ENCODE data around the gene RNF208. TPM values are rescaled to one million over a fixed set of nuclear protein-coding genes. Genes with fewer than 3 reads are reported as not detected.

The RNF208 gene
- total and polyA plus RNA-seq, 2 of the 4 experiments (the other 2 are of a cell fraction) = 1.2 TPM; not detected in 1

- H3K4me1 ChIP-seq (ENCODE audit: control insufficient read depth, insufficient read depth, low read length) = peaks cover 11% of the 10 kb centered on the region
- H3K27me3 ChIP-seq (ENCODE audit: control insufficient read depth, insufficient read depth, low read length) = no peaks in the 10 kb centered on the region
- peaks cover 11% of the 10 kb centered on the region for H4K20me1 ChIP-seq (ENCODE audit: insufficient read depth, low read length)
- DNase-seq = no peak
- peak overlapping the region; percentile 72; the same call in 1 of the 2 replicates for H2AK5ac ChIP-seq (ENCODE audit: low read depth, low read length)
- ATAC-seq (ENCODE audit: low read depth) = no peak
- H3K4me2 ChIP-seq (ENCODE audit: low read depth, low read length) = peak overlapping the region; percentile 97
- dilution Hi-C loops (cut with HindIII; ENCODE audit: low sequenced_read_pairs, unreplicated experiment) = no loop called here
- no TSS peak for BruUV-seq (replicated peaks)
- no peak overlapping the region for H2BK20ac ChIP-seq (ENCODE audit: low read depth, low read length)
- H4K5ac ChIP-seq (ENCODE audit: low read depth, low read length) = no peak overlapping the region
- no peaks in the 10 kb centered on the region for H3K9me3 ChIP-seq (ENCODE audit: control insufficient read depth, insufficient read depth, low read length)
- H3K79me1 ChIP-seq (ENCODE audit: low read depth in 1 of 2, low read length in 2 of 2) = peaks cover 15 to 37% of the 10 kb centered on the region in 2 experiments
- POLR2A ChIA-PET (ENCODE audit: unreplicated experiment) = interaction anchor here (0.5 kb wide), 1 partner anchor 20 kb away, joined by 3 read pairs; no protein-coding TSS in a partner anchor
- H3K14ac ChIP-seq (replicated peaks; ENCODE audit: low read depth, low read length) = no peak overlapping the region
- peak overlapping the region; percentile 85; the same call in 1 of the 2 replicates for H3K9ac ChIP-seq (ENCODE audit: low read depth, low read length)
- H3K4ac ChIP-seq (ENCODE audit: low read depth, low read length) = peak overlapping the region; percentile 63; the same call in 1 of the 2 replicates
- H3K9me1 ChIP-seq (ENCODE audit: insufficient read depth, low read length) = no peaks in the 10 kb centered on the region
- no peak overlapping the region for H2BK120ac ChIP-seq (ENCODE audit: low read depth, low read length)
- no peak overlapping the region for H3K18ac ChIP-seq (ENCODE audit: low read depth, low read length)
- CTCF ChIA-PET = no interaction called here
- 96% methylated on average over 9 of the region's 15 CpGs; no CpG with 5 or more reads in 1 of the 2 experiments for WGBS, 2 experiments (ENCODE audit: extremely low coverage in 2 of 2, insufficient read length in 1 of 2)
- H2BK5ac ChIP-seq (ENCODE audit: low read depth, low read length, poor library complexity, severe bottlenecking) = no peak overlapping the region
- H3K36me3 ChIP-seq (ENCODE audit: control insufficient read depth, insufficient read depth, low read length) = peaks cover 22% of the 10 kb centered on the region
- peak overlapping the region; percentile 96 for H3K4me3 ChIP-seq (ENCODE audit: insufficient read depth, low read depth, low read length)
- H2BK15ac ChIP-seq (ENCODE audit: low read depth, low read length) = no peak overlapping the region
- in situ Hi-C loops (cut with MboI; ENCODE audit: low sequenced_read_pairs) = no loop called here
- H4K8ac ChIP-seq (ENCODE audit: low read depth in 2 of 2, low read length in 2 of 2) = no peak overlapping the region; a peak in 1 of 4 replicates
- H4K91ac ChIP-seq (ENCODE audit: insufficient read depth, low read depth, low read length) = no peak overlapping the region
- no peak overlapping the region for H2AFZ ChIP-seq (replicated peaks; ENCODE audit: low read length, poor library complexity)
- H2AK9ac ChIP-seq (replicated peaks; ENCODE audit: low read depth, low read length, poor library complexity) = peak overlapping the region; percentile 98
- no peak overlapping the region for H3K27ac ChIP-seq (ENCODE audit: insufficient read depth, low read length)
- intact Hi-C loops (cut with micrococcal nuclease) = no loop called here
- no peak overlapping the region for H3K56ac ChIP-seq (ENCODE audit: extremely low read depth, insufficient read depth, low read length)
- no peak for TF ChIP-seq RCOR1 (IDR thresholded peaks at IDR 0.05; ENCODE audit: insufficient replicate concordance, low read length)
- no peak for TF ChIP-seq RFX5 (IDR thresholded peaks at IDR 0.05; ENCODE audit: low read depth, low read length)
- no peak for TF ChIP-seq USF2 (IDR thresholded peaks at IDR 0.05; ENCODE audit: low read depth, low read length)
- no peak for TF ChIP-seq POLR2A (IDR thresholded peaks at IDR 0.05; ENCODE audit: low read depth, low read length)
- no peak for TF ChIP-seq SMC3 (IDR thresholded peaks at IDR 0.05; ENCODE audit: low read depth, low read length)
- no peak for TF ChIP-seq MXI1 (IDR thresholded peaks at IDR 0.05; ENCODE audit: borderline replicate concordance, low read depth, low read length)
- no peak overlapping the region for H3K23ac ChIP-seq (ENCODE audit: low read depth, low read length)
Observed at GRCh38 chr9:137256362-137256761, 34.3 kb upstream of the RNF208 start.
